ENCODE measurements around the gene SSTR3.

DNA sequence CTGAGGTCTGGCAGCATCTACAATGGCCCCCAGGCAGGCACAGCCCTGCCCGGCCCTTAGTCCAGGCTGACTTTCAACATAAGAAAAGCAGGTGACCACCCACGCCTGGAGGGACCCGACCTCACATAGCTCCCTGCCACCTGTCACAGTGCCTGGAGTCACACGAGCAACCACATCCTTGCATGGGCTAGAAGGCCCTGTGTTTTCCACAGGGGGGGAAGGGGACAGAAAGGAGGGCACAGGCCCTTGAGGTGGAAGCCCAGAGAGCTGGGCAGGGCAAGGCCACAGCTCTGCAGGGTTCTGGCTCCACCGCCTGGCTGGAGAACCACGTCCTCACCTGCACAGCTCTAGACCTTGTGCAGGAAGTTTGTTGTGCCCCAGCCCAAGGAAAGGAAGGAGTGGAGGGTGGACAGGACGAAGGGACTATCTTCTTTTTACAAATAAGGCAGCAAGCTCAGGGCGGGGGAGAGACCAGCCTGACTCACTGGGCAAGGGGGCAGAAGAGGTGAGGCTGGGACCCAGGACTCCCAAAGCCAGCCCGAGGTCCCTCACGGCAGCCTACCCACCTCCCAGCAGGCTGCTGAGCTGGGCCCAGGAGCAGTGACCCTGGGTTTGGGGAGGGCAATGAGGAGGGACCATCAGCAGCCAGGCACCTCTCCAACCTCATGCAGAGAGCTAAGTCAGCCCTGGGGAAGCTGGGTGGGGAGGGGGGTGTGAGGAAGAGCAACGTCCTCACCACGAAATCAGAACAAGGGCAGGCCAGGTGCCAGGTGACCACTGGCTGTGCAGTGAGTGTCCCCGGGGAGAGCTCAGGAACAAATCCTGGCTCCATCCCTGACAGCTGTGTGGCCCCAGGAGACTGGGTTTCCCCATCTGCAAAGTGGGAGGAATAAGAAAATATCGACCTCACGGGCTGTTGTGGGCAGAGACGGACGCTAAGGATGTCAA is 28.6 kb downstream of the SSTR3 start:
- TF ChIP-seq JUND (IDR thresholded peaks at IDR 0.05) (no peak), FOXA1 (IDR thresholded peaks at IDR 0.05) (no peak), GABPA (IDR thresholded peaks at IDR 0.05 in 1 of 2, conservative IDR thresholded peaks at IDR 0.05 in 1 of 2) (no peak), NR2F2 (IDR thresholded peaks at IDR 0.05) (no peak), YY1 (IDR thresholded peaks at IDR 0.05) (no peak), EGR1 (IDR thresholded peaks at IDR 0.05; ENCODE audit: low read depth in 2 of 2) (no peak)
- TF ChIP-seq, protein P1, sequence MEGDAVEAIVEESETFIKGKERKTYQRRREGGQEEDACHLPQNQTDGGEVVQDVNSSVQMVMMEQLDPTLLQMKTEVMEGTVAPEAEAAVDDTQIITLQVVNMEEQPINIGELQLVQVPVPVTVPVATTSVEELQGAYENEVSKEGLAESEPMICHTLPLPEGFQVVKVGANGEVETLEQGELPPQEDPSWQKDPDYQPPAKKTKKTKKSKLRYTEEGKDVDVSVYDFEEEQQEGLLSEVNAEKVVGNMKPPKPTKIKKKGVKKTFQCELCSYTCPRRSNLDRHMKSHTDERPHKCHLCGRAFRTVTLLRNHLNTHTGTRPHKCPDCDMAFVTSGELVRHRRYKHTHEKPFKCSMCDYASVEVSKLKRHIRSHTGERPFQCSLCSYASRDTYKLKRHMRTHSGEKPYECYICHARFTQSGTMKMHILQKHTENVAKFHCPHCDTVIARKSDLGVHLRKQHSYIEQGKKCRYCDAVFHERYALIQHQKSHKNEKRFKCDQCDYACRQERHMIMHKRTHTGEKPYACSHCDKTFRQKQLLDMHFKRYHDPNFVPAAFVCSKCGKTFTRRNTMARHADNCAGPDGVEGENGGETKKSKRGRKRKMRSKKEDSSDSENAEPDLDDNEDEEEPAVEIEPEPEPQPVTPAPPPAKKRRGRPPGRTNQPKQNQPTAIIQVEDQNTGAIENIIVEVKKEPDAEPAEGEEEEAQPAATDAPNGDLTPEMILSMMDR (IDR thresholded peaks at IDR 0.05; ENCODE audit: low read depth, low read length, missing input control): no peak
- TF ChIP-seq, protein P2, sequence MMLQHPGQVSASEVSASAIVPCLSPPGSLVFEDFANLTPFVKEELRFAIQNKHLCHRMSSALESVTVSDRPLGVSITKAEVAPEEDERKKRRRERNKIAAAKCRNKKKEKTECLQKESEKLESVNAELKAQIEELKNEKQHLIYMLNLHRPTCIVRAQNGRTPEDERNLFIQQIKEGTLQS (IDR thresholded peaks at IDR 0.05): no peak

All from liver (tissue), 3 donors.